Measurements from ENCODE around the gene CCDC172.

GRCh38 chr10:116356833-116357232, 32.6 kb downstream of the CCDC172 start:
- TF ChIP-seq FOXK2 (IDR thresholded peaks at IDR 0.05) (no peak), ARHGAP35 (CRISPR knock-in tag; IDR thresholded peaks at IDR 0.05; ENCODE audit: borderline replicate concordance) (no peak), ZNF441 (CRISPR knock-in tag; IDR thresholded peaks at IDR 0.05; ENCODE audit: borderline replicate concordance) (no peak), FOXO4 (CRISPR knock-in tag; conservative IDR thresholded peaks at IDR 0.05) (no peak), THRA (CRISPR knock-in tag; IDR thresholded peaks at IDR 0.05; ENCODE audit: borderline replicate concordance) (no peak), DPF2 (CRISPR knock-in tag; IDR thresholded peaks at IDR 0.05; ENCODE audit: borderline replicate concordance, low read depth) (no peak), KMT2B (CRISPR knock-in tag; IDR thresholded peaks at IDR 0.05) (no peak), HMG20A (CRISPR knock-in tag; IDR thresholded peaks at IDR 0.05; ENCODE audit: borderline replicate concordance) (no peak), TFAP4 (IDR thresholded peaks at IDR 0.05; ENCODE audit: borderline replicate concordance, low read depth) (no peak), POLR2A (IDR thresholded peaks at IDR 0.05; ENCODE audit: insufficient read depth in 1 of 2, low read depth in 2 of 2, low read length in 2 of 2) (no peak)
- TF ChIP-seq, protein P1, sequence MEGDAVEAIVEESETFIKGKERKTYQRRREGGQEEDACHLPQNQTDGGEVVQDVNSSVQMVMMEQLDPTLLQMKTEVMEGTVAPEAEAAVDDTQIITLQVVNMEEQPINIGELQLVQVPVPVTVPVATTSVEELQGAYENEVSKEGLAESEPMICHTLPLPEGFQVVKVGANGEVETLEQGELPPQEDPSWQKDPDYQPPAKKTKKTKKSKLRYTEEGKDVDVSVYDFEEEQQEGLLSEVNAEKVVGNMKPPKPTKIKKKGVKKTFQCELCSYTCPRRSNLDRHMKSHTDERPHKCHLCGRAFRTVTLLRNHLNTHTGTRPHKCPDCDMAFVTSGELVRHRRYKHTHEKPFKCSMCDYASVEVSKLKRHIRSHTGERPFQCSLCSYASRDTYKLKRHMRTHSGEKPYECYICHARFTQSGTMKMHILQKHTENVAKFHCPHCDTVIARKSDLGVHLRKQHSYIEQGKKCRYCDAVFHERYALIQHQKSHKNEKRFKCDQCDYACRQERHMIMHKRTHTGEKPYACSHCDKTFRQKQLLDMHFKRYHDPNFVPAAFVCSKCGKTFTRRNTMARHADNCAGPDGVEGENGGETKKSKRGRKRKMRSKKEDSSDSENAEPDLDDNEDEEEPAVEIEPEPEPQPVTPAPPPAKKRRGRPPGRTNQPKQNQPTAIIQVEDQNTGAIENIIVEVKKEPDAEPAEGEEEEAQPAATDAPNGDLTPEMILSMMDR (CRISPR knock-in tag; IDR thresholded peaks at IDR 0.05), result no peak
